HepG2 (cell line): ENCODE measurements around the gene EDAR. TPM values are rescaled to one million over a fixed set of nuclear protein-coding genes. Genes with fewer than 3 reads are reported as not detected.

Experiments
- ATAC-seq: fragments of 200-7000 bp; cut with Tn5 transposase; 3 replicates; pipeline ENCODE4 v1.9.1; 2020; ENCODE audit warnings: mild to moderate bottlenecking, moderate library complexity
- BruUV-seq: library from RNA; stranded (reverse); fragments of 400-500 nt; replicated peaks from 2 replicates; lab custom pipeline; 2021; lab: Mats Ljungman, UMichigan
- CTCF ChIA-PET: fragments of 300-600 bp; formaldehyde crosslinking; extraction: SDS; loops from one replicate; lab custom pipeline; 2021; ENCODE audit warnings: low total read pairs, inconsistent platforms, low intra/inter-chr PET ratio; lab: Yijun Ruan, JAX
- POLR2A ChIA-PET: fragments of 350-600 bp; sonication (Branson Sonifier 250); formaldehyde crosslinking; loops from one replicate; lab custom pipeline; 2020; ENCODE audit warnings: antibody characterized with exemption, inconsistent platforms; lab: Yijun Ruan, JAX
- DNase-seq: peaks from one replicate; pipeline ENCODE4 v3.0.0-alpha.2; 2015; ENCODE audit warnings: low spot score
- FAIRE-seq: peaks from 3 replicates; lab custom pipeline; 2011; peaks lifted over from hg19 to GRCh38; lab: Jason Lieb, UNC
- H2AFZ ChIP-seq: one replicate; pipeline ENCODE4 v1.6.1; 2011; ENCODE audit warnings: low read length, inconsistent platforms
- H3K27ac ChIP-seq: fragments of 300-600 bp; 3 replicates; pipeline ENCODE4 v1.8.0; 2011; ENCODE audit warnings: mixed run types, mild to moderate bottlenecking, mixed read lengths, low read length, inconsistent platforms; ENCODE audit not compliant: insufficient read depth; ENCODE audit errors: extremely low read length
- H3K27me3 ChIP-seq, 2 experiments: fragments of 200-600 bp in 1 of 2; 2 replicates in 1 of 2; 3 replicates in 1 of 2; pipeline versions ENCODE4 v1.6.0 to v1.8.0; 2011; ENCODE audit warnings: low read length in 2 of 2, mild to moderate bottlenecking in 2 of 2, moderate library complexity in 2 of 2, inconsistent platforms in 1 of 2; ENCODE audit not compliant: insufficient read depth in 2 of 2, control insufficient read depth in 1 of 2
- H3K36me3 ChIP-seq, 2 experiments: fragments of 200-600 bp in 1 of 2; replicated peaks in 1 of 2; 2 replicates in 1 of 2; 3 replicates in 1 of 2; pipeline versions ENCODE4 v1.5.1 to v1.8.0; 2011; ENCODE audit warnings: low read length in 2 of 2, inconsistent platforms in 1 of 2; ENCODE audit not compliant: insufficient read depth in 2 of 2, control insufficient read depth in 1 of 2
- H3K4me1 ChIP-seq: 2 replicates; pipeline ENCODE4 v1.5.1; 2012; ENCODE audit warnings: low read length, inconsistent platforms; ENCODE audit not compliant: insufficient read depth
- H3K4me2 ChIP-seq: 2 replicates; pipeline ENCODE4 v1.6.0; 2011; ENCODE audit warnings: low read depth, low read length, inconsistent platforms
- H3K4me3 ChIP-seq, 3 experiments: fragments of 200-600 bp in 1 of 3; sonication (generic), shearing (Covaris generic) in 1 of 3; replicated peaks in 1 of 3; 2 replicates each; pipeline ENCODE4 v1.5.1; 2011 to 2016; ENCODE audit warnings: low read length in 3 of 3, inconsistent platforms in 2 of 3, low read depth in 2 of 3, mild to moderate bottlenecking in 2 of 3, control low read depth in 1 of 3, mixed read lengths in 1 of 3; ENCODE audit not compliant: insufficient read depth in 1 of 3
- H3K79me2 ChIP-seq: one replicate; pipeline ENCODE4 v1.6.1; 2011; ENCODE audit warnings: low read length, inconsistent platforms; ENCODE audit not compliant: insufficient read depth
- H3K9ac ChIP-seq: 2 replicates; pipeline ENCODE4 v1.6.0; 2011; ENCODE audit warnings: mild to moderate bottlenecking, low read depth, low read length, inconsistent platforms; ENCODE audit not compliant: insufficient read depth
- H3K9me3 ChIP-seq: 2 replicates; pipeline ENCODE4 v1.5.1; 2012; ENCODE audit warnings: mild to moderate bottlenecking, low read length
- H4K20me1 ChIP-seq: 2 replicates; pipeline ENCODE4 v1.6.0; 2011; ENCODE audit warnings: inconsistent platforms, mild to moderate bottlenecking, low read length, moderate library complexity; ENCODE audit not compliant: insufficient read depth
- ATF7 ChIP-seq, 2 experiments: fragments of 450-650 bp in 1 of 2; sonication (generic) in 1 of 2; formaldehyde crosslinking in 1 of 2; IDR thresholded peaks; 2 replicates each; pipeline versions ENCODE4 v1.4.0 to v1.6.1; 2016 to 2020; ENCODE audit warnings: antibody characterized with exemption in 1 of 2, mild to moderate bottlenecking in 1 of 2, missing genetic modification reagents in 1 of 2
- CREB1 ChIP-seq, 2 experiments: fragments of 450-650 bp in 1 of 2; IDR thresholded peaks; 2 replicates each; pipeline ENCODE4 v1.6.1; 2016 to 2017; ENCODE audit warnings: control low read depth in 1 of 2, mild to moderate bottlenecking in 1 of 2, missing compliant biosample characterization in 1 of 2, missing genetic modification characterization in 1 of 2
- HDAC6 ChIP-seq: fragments of 200-600 bp; sonication (generic); IDR thresholded peaks from 2 replicates; pipeline ENCODE4 v1.7.0; 2017; ENCODE audit warnings: mild to moderate bottlenecking, antibody characterized with exemption, low read length, low read depth
- HNRNPH1 ChIP-seq: fragments of 200-400 bp; formaldehyde crosslinking; optimal IDR thresholded peaks from 2 replicates; pipeline ENCODE3; 2017; ENCODE audit warnings: mild to moderate bottlenecking, low read depth, low read length
- NFYB ChIP-seq: sonication (generic); formaldehyde crosslinking; IDR thresholded peaks from 2 replicates; pipeline ENCODE4 v1.4.0; 2020; ENCODE audit warnings: missing genetic modification reagents
- SIX4 ChIP-seq: sonication (generic); formaldehyde crosslinking; IDR thresholded peaks from 2 replicates; pipeline ENCODE4 v1.4.0; 2020; ENCODE audit warnings: missing genetic modification reagents
- ZBTB49 ChIP-seq: sonication (generic); formaldehyde crosslinking; IDR thresholded peaks from 2 replicates; pipeline ENCODE4 v1.4.0; 2020; ENCODE audit warnings: missing genetic modification reagents, borderline replicate concordance
- ZSCAN31 ChIP-seq: sonication (generic); formaldehyde crosslinking; IDR thresholded peaks from 2 replicates; pipeline ENCODE4 v1.5.0; 2020; ENCODE audit warnings: low read depth, mild to moderate bottlenecking, missing genetic modification reagents
- WGBS: methylation state at CpG from one replicate; pipeline ENCODE4 v1.1.6; 2017; ENCODE audit warnings: low lambda C conversion rate; 5-methylcytosine and 5-hydroxymethylcytosine counted together
- in situ Hi-C: cut with HindIII; loops from 2 replicates; pipeline ENCODE4 v1.10.0; 2017; ENCODE audit warnings: low pct_unique_long_range_greater_than_20kb; ENCODE audit not compliant: extremely low pct_ligation_motif_present
- intact Hi-C: fragments of 100-400 bp; cut with micrococcal nuclease; formaldehyde crosslinking; loops from one replicate; pipeline ENCODE4 v1.10.0; 2022; ENCODE audit not compliant: unreplicated experiment
- polyA plus RNA-seq, 8 experiments: library from polyadenylated mRNA; depleted of rRNA in 3 of 8; stranded (reverse) in 7 of 8; unstranded in 1 of 8; fragments of >200 nt; fragmentation: Illumina TruSeq in 4 of 8; extraction: Trizol in 4 of 8; gene quantifications; 2 replicates each; pipeline versions ENCODE4 v1.2.1 to v1.2.3, GENCODE V29; 2011 to 2016; ENCODE audit warnings: low read depth in 4 of 8, missing spikeins in 1 of 8, mixed read lengths in 1 of 8; ENCODE audit not compliant: insufficient read depth in 1 of 8
- total RNA-seq, 5 experiments: library from RNA; depleted of rRNA; stranded (reverse); fragments of >200 nt; fragmentation: Illumina TruSeq; extraction: Trizol; gene quantifications; 2 replicates each; pipeline ENCODE4 v1.2.3, GENCODE V29; 2016; ENCODE audit warnings: low read depth in 1 of 5

EDAR gene
- total and polyA plus RNA-seq, 2 of the 13 experiments (the other 11 are each of a cell fraction or from before 2014, with no cell fraction given): not detected

GRCh38 chr2:108969856-108970255 lies 19.2 kb downstream of the EDAR start:
- Histone ChIP-seq H2AFZ (no peak overlapping the region), H3K27ac (no peak overlapping the region), H3K9ac (no peak overlapping the region), H3K79me2 (no peaks in the 10 kb centered on the region), H3K4me2 (no peak overlapping the region), H3K9me3 (no peaks in the 10 kb centered on the region), H3K4me1 (no peaks in the 10 kb centered on the region), H3K36me3 (no peaks in the 10 kb centered on the region), H3K4me3 (no peak overlapping the region), H3K27me3 (peaks cover 0 to 26% of the 10 kb centered on the region in 2 experiments; a peak in 2 of 5 replicates), H4K20me1 (no peaks in the 10 kb centered on the region)
- no TSS peak for BruUV-seq
- ChIA-PET POLR2A (no interaction called here), CTCF (no interaction called here)
- FAIRE-seq: no peak
- 40% methylated on average over 6 of the region's 6 CpGs for WGBS
- TF ChIP-seq NFYB (CRISPR knock-in tag): no peak
- TF ChIP-seq ZBTB49 (CRISPR knock-in tag): no peak
- no peak for TF ChIP-seq HDAC6
- TF ChIP-seq SIX4 (CRISPR knock-in tag): no peak
- peak; percentile 56; the same call in 1 of the 2 replicates for TF ChIP-seq CREB1 (IDR thresholded peaks at IDR 0.05)
- no peak for TF ChIP-seq CREB1 (CRISPR knock-in tag; IDR thresholded peaks at IDR 0.05)
- ATAC-seq: no peak
- in situ Hi-C loops (no loop called here), intact Hi-C loops (no loop called here)
- DNase-seq: no peak

GRCh38 chr2:108968619-108969018 lies 20.4 kb downstream of the EDAR start:
- DNase-seq: no peak
- intact Hi-C loops (no loop called here), in situ Hi-C loops (no loop called here)
- H3K27me3 ChIP-seq: peaks cover 0 to 29% of the 10 kb centered on the region in 2 experiments; a peak in 2 of 5 replicates
- no peaks in the 10 kb centered on the region for H3K36me3 ChIP-seq
- H3K4me2 ChIP-seq: no peak overlapping the region
- ATAC-seq: peak; percentile 71
- H3K9ac ChIP-seq: no peak overlapping the region
- ChIA-PET POLR2A (no interaction called here), CTCF (no interaction called here)
- H3K9me3 ChIP-seq: no peaks in the 10 kb centered on the region
- WGBS: 10% methylated on average over 4 of the region's 4 CpGs
- peak; percentile 40 for FAIRE-seq
- no peaks in the 10 kb centered on the region for H3K79me2 ChIP-seq
- TF ChIP-seq ZSCAN31 (CRISPR knock-in tag) (no peak), ATF7 (IDR thresholded peaks at IDR 0.05) (peak; percentile 84), ATF7 (CRISPR knock-in tag; IDR thresholded peaks at IDR 0.05) (no peak), HNRNPH1 (no peak)
- H3K27ac ChIP-seq: no peak overlapping the region
- no TSS peak for BruUV-seq
- H3K4me1 ChIP-seq: no peaks in the 10 kb centered on the region
- no peaks in the 10 kb centered on the region for H4K20me1 ChIP-seq
- H3K4me3 ChIP-seq: no peak overlapping the region
- H2AFZ ChIP-seq: no peak overlapping the region
